ENCODE measurements around the gene NEDD4.

NEDD4 gene

DNA sequence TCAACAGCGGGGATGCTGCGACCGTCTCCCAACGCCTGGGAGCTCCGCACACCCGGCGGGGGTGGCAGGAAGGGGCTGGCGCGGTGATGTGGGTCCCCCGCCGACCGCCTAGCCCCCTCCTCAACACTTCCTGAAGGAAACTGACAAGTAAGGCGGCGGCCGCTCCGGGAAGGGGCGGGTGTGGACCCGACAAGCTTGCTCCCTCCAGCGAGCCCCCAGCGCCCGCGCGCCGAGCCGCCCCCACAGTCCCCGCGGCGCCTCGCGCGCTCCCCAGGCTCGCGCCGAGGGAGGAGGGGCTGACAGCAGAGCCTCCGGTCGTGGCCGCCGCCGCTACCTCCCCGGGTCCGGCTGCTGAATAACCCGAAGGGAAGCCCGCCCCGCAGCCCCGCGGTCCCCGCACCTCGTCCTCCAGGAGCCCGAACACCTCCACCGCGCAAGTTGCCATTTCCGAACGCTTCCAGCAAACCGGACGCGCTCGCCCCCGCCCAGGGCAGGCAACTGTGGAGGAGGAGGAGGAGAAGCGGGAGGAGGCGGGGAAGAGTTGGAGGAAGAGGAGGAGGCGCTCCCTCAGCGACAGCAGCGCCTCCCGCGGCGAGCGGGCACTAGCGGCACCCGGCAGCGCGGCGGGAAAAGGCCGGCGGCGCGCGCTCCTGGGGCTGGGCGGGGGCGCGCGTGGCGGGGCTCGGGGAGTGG is at the start of gene NEDD4:
Gene NEDD4 (minus strand): TSS at position 502 of the 693 bp plus-strand sequence. CDS start 57 bp downstream, at position 445.
- peak within 1 kb of the TSS; percentile 55; the same call in 1 of the 2 replicates for H2AFZ ChIP-seq (ENCODE audit: low read length)
- peak within 1 kb of the TSS; percentile 70 for H3K4me3 ChIP-seq (ENCODE audit: low read depth, low read length, poor library complexity, severe bottlenecking)
- H3K4me1 ChIP-seq (ENCODE audit: insufficient read depth, low read length, severe bottlenecking), result peaks cover 13% of the 10 kb centered on the region
- no peak for TF ChIP-seq EZH2 (IDR thresholded peaks at IDR 0.05; ENCODE audit: borderline replicate concordance, low read length)
- TF ChIP-seq CTCF (IDR thresholded peaks at IDR 0.05; ENCODE audit: low read length), result peak; percentile 50
- no peaks in the 10 kb centered on the region for H3K9me3 ChIP-seq (ENCODE audit: low read length)
- peak within 1 kb of the TSS; percentile 58 for H3K9ac ChIP-seq (ENCODE audit: low read length)
- H3K4me2 ChIP-seq (ENCODE audit: low read length), result peak within 1 kb of the TSS; percentile 74
- H3K36me3 ChIP-seq (ENCODE audit: insufficient read depth, low read length), result no peaks in the 10 kb centered on the region
- H3K79me2 ChIP-seq (ENCODE audit: insufficient read depth, low read length), result no peaks in the 10 kb centered on the region
- H3K9me2 ChIP-seq (ENCODE audit: low read depth, low read length), result no peaks in the 10 kb centered on the region
- H4K20me1 ChIP-seq (ENCODE audit: insufficient read depth, low read length), result no peaks in the 10 kb centered on the region
- no peak within 1 kb of the TSS for H3K27ac ChIP-seq (ENCODE audit: low read depth, low read length, poor library complexity, severe bottlenecking)
- no peaks in the 10 kb centered on the region for H3K27me3 ChIP-seq (ENCODE audit: insufficient read depth, low read length)
- H3F3A ChIP-seq (ENCODE audit: insufficient read depth, low read length), result no peaks in the 10 kb centered on the region

- Histone ChIP-seq H3K27ac (ENCODE audit: low read depth, low read length, poor library complexity, severe bottlenecking) (no peak overlapping the region), H3K9ac (ENCODE audit: low read length) (no peak overlapping the region), H3K9me3 (ENCODE audit: low read length) (no peaks in the 10 kb centered on the region), H3K27me3 (ENCODE audit: insufficient read depth, low read length) (no peaks in the 10 kb centered on the region; the same call in 1 of the 2 replicates), H2AFZ (ENCODE audit: low read length) (no peak overlapping the region), H3K4me2 (ENCODE audit: low read length) (no peak overlapping the region), H3K9me2 (ENCODE audit: low read depth, low read length) (no peaks in the 10 kb centered on the region), H3K4me1 (ENCODE audit: insufficient read depth, low read length, severe bottlenecking) (no peaks in the 10 kb centered on the region), H4K20me1 (ENCODE audit: insufficient read depth, low read length) (no peaks in the 10 kb centered on the region), H3K79me2 (ENCODE audit: insufficient read depth, low read length) (no peaks in the 10 kb centered on the region), H3K36me3 (ENCODE audit: insufficient read depth, low read length) (no peaks in the 10 kb centered on the region), H3K4me3 (ENCODE audit: low read depth, low read length, poor library complexity, severe bottlenecking) (no peak overlapping the region), H3F3A (ENCODE audit: insufficient read depth, low read length) (no peaks in the 10 kb centered on the region)
- TF ChIP-seq CTCF (IDR thresholded peaks at IDR 0.05; ENCODE audit: low read length) (no peak), EZH2 (IDR thresholded peaks at IDR 0.05; ENCODE audit: borderline replicate concordance, low read length) (no peak)
Measured at GRCh38 chr15:56042498-56042897, 49.1 kb upstream of the NEDD4 start.

GRCh38 chr15:56042031-56042430 is 48.6 kb upstream of the NEDD4 start:
- Histone ChIP-seq H3K4me1 (ENCODE audit: insufficient read depth, low read length, severe bottlenecking) (no peaks in the 10 kb centered on the region), H2AFZ (ENCODE audit: low read length) (no peak overlapping the region), H3K4me3 (ENCODE audit: low read depth, low read length, poor library complexity, severe bottlenecking) (no peak overlapping the region), H3K79me2 (ENCODE audit: insufficient read depth, low read length) (no peaks in the 10 kb centered on the region), H3K9me2 (ENCODE audit: low read depth, low read length) (no peaks in the 10 kb centered on the region), H3F3A (ENCODE audit: insufficient read depth, low read length) (no peaks in the 10 kb centered on the region), H3K36me3 (ENCODE audit: insufficient read depth, low read length) (no peaks in the 10 kb centered on the region), H3K9me3 (ENCODE audit: low read length) (no peaks in the 10 kb centered on the region), H4K20me1 (ENCODE audit: insufficient read depth, low read length) (no peaks in the 10 kb centered on the region), H3K4me2 (ENCODE audit: low read length) (no peak overlapping the region), H3K27me3 (ENCODE audit: insufficient read depth, low read length) (no peaks in the 10 kb centered on the region; the same call in 1 of the 2 replicates), H3K9ac (ENCODE audit: low read length) (no peak overlapping the region), H3K27ac (ENCODE audit: low read depth, low read length, poor library complexity, severe bottlenecking) (no peak overlapping the region)
- TF ChIP-seq CTCF (IDR thresholded peaks at IDR 0.05; ENCODE audit: low read length) (no peak), EZH2 (IDR thresholded peaks at IDR 0.05; ENCODE audit: borderline replicate concordance, low read length) (no peak)

All from OCI-LY1 (cell line).